CMK (cell line): ENCODE measurements around the gene ABCA1.
"Not testable (repeated sequence)": the region's sequence is repeated elsewhere in the genome, so short reads cannot be mapped to it uniquely, and the experiment has no call there.

Experiments used
- DNase-seq: peaks from one replicate; pipeline ENCODE4 v3.0.0-alpha.2; 2010; ENCODE audit warnings: low read depth

The ABCA1 gene

GRCh38 chr9:104927912-104928740, at the start of gene ABCA1:
Gene ABCA1 (minus strand): TSS chr9:104928155. CDS start chr9:104903679, 24,476 bp downstream.
- peak; percentile 33 for DNase-seq

DNA sequence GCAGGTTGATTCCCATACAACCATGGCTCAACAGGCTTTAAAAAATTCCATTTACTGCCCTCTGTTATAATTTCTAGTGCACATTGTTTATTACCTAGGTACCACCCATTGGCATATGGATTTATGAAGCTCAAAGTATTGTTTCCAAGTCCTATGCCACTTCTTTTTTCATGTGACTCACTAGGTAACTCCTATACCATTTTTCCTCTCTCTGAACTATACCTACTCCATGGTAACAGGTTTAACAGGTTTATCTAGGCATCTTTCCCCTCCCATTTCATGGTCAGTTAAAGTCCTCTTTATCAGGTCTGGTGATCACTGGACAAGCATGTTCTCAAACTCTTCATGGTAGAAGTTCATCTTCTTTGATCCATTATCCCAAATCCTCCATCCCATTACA, 49.6 kb upstream of the ABCA1 start:
- no peak for DNase-seq

- no peak for DNase-seq
Observed at GRCh38 chr9:104977168-104977567, 49.2 kb upstream of the ABCA1 start.

DNA sequence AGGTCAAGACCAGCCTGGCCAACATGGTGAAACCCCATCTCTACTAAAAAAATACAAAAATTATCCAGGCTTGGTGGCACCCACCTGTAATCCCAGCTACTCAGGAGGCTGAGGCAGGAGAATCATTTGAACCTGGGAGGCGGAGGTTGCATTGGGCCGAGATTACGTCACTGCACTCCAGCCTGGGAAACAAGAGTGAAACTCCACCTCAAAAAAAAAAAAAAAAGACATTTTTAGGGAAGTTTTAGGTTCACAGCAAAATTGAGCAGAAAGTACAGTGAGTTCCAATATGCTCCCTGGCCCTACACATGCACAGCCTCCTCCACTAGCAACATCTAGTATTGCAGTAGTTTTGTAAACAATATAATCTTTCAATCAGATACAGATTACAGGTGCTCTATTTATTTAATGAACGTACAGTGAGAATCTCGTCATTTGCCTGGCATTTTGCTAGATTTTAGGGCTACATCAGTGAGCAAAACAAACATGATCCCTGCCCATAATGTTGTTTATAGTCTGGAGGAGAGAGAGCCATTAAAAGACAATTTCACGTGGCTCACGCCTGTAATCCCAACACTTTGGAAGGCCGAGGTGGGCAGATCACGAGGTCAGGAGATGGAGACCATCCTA, 48.1 kb upstream of the ABCA1 start:
- DNase-seq, result not testable (repeated sequence)

- DNase-seq, result no peak
Observed at GRCh38 chr9:104974053-104974962, 46.4 kb upstream of the ABCA1 start.

GRCh38 chr9:104972242-104972866, 44.4 kb upstream of the ABCA1 start:
- DNase-seq, result no peak

- no peak for DNase-seq
Observed at GRCh38 chr9:104971511-104971910, 43.6 kb upstream of the ABCA1 start.

GRCh38 chr9:104970271-104970987, 42.5 kb upstream of the ABCA1 start:
- DNase-seq, result no peak

DNA sequence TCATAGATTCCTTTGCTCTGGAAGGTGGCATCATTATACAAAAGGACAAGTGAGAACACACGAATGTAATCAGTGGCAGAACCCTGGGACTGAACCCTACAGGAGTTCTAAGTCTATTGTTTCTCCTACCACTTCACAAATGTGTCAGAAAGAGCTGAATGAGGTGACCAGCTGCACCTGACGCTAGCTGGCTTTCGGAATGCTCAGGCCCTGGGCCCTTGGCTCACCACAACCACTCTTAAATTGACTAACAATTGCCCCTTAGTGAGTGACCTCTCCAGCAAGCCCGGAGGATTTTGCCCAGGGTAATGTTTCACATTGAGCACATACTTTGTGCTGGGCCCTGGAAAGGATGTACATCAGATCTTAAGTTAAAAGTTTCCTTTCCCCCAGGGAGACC, 41.2 kb upstream of the ABCA1 start:
- no peak for DNase-seq

GRCh38 chr9:104968025-104968982, 40.3 kb upstream of the ABCA1 start:
- DNase-seq, result peak; percentile 67

GRCh38 chr9:104963076-104963475, 35.1 kb upstream of the ABCA1 start:
- no peak for DNase-seq

- no peak for DNase-seq
Observed at GRCh38 chr9:104961701-104962359, 33.9 kb upstream of the ABCA1 start.

GRCh38 chr9:104961238-104961637, 33.3 kb upstream of the ABCA1 start:
- DNase-seq, result no peak

DNA sequence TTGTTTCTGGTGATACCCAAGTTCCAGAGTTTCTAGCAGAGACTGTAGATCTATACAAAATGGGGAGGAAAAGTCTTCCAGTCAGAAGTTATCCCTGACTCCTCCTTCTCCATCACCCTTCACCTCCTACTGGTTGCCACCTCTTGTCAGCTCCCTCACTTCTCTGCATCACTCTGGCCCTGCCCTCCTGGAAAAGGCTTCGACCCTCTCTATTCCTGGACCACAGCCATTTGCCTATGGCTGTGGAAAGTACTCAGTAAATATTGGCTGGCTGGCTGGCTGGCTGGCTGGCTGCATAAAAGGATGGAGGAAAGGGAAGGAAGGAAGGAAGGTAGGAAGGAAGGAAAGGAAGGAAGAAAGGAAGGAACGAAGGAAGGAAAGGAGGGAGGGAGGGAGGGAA, 32.7 kb upstream of the ABCA1 start:
- no peak for DNase-seq

GRCh38 chr9:104958751-104959150, 30.8 kb upstream of the ABCA1 start:
- no peak for DNase-seq

GRCh38 chr9:104958006-104958405, 30.1 kb upstream of the ABCA1 start:
- not testable (repeated sequence) for DNase-seq

DNA sequence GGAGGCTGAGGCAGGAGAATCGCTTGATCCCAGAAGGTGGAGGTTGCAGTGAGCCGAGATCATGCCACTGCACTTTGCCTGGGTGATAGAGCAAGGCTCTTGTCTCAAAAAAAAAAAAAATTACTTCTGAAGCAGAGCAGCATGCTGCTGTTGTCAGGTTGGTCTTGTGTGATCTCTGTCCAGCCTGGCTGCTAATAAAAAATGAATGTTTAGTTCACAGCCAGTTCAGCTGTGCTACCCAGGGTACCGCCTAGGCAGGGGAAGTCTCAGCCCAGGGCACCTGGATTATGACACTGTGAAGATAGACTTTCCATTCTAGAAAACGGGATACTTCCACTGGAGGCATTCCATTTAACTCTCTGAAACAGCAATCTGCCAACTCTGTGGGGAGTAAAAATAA, 23.5 kb upstream of the ABCA1 start:
- DNase-seq, result no peak

- no peak for DNase-seq
Observed at GRCh38 chr9:104950838-104951237, 22.9 kb upstream of the ABCA1 start.

DNA sequence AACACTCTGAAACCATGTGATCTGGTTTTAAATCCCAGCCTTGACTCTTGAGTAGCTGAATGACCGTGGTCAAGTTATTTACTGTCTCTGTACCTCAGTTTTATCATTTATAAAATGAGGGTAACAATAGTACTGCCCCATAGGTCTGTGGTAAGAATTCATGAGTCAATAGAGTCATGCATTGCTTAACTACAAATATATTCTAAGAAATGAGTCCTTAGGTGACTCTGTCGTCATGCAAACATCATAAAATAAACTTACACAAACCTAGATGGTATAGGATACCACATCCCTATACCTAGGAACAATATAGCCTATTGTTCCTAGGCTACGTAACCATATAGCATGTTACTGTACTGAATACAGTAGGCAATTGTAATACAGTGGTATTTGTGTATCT, 20.3 kb upstream of the ABCA1 start:
- no peak for DNase-seq

DNA sequence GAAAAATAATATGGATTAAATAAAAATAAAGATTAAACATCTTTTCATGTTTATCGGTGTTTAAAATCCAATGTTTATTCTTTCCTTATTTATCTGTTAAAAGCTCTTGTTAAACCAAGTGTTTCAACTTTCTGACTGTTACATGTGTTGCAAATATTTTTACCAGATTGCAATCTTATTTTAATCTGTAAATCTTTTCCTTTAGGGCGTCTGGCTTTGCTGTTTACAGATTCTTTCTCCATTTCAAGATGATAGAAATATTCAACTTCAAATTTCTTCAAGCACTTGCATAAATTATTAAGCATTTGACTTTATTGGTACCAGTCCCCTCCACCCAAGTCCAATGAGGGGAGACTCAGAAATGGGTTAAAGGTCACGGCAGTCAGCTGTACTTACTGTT, 16.9 kb upstream of the ABCA1 start:
- no peak for DNase-seq
